NCI-H2081 (cell line): ENCODE results near the gene NKX2-1.

Source experiments
- DNase-seq, 2 experiments: peaks; one replicate each; lab custom pipeline; 2025; lab: John Stamatoyannopoulos, UW

NKX2-1 gene

DNA sequence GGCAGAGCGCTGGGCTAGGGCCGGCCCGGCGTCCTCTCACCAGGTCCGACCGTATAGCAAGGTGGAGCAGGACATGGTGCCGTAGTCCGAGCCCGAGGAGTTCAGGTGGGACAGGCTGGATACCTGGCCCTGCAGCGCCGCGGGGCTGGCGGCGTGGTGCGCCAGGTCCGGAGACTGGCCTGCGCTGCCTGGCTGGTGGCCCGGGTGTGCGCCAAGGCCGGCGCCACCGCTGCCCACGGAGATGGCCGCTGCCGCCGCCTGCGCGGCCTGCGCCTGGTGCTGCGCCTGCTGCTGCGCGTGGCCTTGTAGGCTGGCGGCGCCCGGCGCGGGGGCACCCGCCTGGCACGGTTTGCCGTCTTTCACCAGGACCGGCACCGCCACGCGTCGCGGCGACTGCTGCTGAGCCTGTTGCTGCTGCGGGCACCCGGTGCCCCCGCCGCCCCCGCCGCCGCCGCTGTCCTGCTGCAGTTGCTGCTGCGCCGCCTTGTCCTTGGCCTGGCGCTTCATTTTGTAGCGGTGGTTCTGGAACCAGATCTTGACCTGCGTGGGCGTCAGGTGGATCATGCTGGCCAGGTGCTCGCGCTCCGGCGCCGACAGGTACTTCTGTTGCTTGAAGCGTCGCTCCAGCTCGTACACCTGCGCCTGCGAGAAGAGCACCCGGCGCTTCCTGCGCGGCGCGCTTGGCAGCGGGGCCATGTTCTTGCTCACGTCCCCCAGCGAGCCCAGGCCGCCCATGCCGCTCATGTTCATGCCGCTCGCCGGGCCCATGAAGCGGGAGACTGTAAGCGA lies 2.6 kb downstream of the NKX2-1 start:
- DNase-seq: no peak

DNA sequence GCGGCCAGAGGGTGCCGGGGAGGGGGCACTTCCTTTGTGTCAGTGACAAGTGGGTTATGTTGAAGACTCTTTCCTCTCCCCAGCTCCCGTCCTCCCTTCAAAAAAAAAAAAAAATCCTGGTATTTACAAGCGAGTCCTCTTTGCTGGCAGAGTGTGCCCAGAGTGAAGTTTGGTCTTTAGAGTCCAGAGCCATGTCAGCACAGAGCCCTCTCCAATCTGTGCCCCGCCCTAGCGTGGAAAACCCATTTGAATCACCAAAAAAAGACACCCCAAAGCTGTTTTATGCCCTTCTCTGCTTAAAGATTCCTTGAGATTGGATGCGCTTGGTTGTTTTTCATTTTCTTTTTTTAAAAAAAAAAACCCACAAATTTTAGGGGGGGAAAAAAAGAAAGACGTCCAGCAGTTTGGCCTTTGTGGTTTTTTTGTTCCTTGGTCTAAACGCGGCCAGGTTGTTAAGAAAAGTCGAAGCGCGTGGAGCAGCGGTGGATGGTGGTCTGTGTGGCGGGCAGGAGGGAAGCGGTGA lies 3.3 kb downstream of the NKX2-1 start:
- no peak for DNase-seq

DNA sequence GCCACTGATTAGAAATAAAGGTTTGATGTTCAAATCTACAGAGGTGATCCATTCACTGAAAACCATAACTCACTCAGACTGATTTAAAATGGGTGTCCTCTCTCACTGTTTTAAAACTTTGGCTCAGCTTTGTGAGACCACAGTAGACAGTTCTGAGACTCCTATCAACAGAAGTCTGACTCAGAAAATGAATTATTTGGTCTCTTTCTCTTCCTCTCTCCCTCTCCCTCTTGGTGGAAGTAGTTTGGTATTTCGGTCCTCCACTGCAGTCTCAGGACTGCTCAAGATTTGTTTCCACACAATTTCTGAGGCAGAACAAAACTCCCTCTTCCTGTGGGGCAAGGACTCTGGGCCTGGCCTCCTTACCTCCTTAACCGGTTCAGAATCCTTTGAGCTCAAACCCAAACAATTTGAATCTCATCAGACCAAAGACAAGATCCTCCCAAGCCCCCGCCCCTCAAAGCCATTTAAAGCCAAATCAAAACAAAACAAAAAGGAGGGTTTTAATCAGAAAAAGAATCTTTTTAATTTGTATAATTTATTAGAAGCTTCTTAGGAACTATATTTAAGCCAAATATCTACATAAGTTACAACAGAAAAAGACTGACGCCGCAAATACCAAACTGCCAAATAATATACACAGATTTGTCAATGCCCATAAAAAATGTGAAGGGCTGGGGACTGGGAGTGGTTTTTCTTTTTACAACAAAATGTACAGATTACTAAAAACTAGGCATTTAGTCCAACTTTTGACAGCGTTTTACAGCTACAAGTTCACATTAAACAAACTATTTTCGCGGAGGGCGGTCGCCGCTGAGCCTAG lies 3.9 kb downstream of the NKX2-1 start:
- DNase-seq: no peak

DNA sequence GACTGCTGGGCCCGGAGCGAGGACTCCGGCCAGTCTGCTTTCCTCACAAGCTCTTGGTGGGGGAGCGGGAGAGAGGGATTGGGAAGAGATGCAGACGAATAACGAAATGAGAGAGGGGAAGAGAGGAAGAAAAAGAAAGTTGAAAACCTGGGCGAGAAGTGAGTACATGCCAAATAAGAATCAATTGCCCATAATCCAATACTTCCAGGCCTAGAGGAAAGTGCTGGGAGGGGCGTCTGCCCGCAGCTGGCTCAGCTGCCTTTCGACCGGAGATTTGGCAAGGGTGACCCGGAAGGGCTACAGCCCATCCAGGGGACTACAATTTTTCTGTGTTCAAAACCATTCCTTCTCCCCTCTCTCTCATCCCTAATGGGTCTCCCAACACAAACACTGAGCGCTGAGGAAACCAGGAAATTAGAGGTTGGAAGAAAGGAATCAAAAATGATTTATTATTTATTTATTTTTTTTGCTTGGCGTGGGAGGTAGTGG lies 4.9 kb downstream of the NKX2-1 start:
- no peak for DNase-seq

DNA sequence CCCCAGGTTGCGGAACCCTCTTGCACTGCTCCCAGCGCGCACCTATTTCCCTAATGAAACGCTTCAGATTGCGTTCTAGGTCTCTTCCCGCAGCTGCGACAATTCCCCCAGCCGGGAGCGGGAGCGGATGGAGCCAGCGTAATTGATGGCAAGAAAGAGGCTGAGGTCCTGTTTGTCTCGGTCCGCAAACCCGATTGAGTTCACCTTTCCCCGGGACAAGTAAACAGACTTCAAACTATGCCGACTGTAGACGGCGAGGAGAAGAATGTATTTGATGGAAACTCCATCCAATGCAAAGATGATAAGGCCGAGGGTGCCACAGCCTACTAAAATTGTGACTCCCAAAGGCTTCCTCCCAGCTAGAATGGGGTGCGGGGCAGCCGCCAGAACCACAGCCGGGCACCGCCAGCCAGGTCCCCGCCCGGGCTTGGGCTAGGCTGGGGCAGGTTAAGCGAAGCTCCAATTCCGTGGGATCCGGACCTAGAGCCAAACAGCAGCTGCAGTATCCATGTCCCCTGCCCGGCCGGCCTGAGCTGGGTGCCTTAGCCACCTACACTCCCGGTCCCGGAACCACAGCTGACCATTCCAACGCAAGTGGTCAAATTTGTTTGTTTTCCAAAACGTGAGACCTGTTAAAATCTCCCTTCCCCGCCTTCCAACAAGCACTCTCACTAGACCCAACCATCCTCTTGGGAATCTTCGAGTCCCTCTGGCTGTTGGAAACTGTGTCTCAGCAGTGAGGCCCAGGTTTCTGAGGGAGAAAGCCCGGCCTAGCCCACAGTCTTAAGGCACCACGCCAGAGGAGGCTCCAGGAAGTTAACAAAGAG lies 5.5 kb downstream of the NKX2-1 start:
- no peak for DNase-seq

DNA sequence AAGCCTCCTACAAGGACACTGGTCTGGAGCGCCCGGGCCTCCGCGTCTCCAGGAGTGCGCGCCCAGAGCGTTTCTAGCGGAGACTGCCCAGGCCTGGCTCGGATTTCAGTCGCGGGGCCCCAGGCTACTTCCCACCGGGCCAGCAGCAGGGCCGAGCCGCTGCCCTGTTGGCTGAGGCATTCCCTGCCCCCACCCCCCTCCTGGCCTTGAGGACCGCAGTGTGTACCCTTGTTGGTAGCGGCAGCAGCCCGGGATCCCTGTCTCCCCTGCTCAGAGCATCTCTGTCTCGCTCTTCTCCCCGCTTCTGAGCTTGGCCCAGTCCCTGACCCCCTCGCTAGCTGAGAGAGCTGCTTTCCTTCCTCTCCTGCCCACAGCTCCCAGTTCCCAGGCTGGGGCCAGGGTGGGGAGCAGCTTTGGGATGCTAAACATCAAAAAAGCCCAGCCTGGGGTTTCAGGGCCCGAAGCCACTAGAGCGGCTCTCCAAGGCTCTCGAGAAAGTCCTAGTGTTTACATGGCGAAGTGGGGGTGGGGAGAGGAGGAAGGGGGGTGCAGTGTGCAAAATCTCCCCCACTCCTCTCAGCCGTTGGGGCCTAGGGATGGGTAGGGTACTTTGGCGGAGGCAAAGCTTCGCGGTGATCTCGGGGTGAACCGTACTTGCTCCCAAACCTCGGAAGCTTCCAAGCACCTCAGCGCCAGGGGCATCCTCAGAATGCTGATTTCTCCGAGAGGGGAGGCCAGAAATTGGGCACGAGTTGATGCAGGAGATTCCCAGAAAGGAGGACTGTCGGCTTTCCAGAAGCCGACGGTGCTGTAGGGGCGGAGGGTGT lies 6.4 kb downstream of the NKX2-1 start:
- no peak for DNase-seq

DNA sequence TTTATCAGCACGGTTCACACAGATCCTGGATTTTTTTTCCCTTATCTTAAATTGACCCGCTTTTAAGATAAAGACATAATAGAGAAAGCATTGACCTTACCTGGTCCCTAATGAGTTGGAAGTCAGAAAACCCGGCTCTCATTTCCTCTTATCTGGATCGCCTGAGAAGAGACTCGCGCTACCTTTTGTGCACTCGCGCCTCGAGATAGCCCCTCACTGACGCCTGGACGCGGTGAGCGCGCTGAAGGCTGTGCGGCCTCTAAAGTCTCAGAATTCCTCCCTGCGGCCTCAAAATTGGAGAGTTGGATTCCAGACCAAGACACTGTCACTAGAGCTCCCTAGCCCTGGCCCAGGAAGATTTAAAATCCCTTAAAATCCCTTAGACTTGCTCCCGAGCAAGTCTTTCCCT lies 7.0 kb downstream of the NKX2-1 start:
- no peak for DNase-seq

DNA sequence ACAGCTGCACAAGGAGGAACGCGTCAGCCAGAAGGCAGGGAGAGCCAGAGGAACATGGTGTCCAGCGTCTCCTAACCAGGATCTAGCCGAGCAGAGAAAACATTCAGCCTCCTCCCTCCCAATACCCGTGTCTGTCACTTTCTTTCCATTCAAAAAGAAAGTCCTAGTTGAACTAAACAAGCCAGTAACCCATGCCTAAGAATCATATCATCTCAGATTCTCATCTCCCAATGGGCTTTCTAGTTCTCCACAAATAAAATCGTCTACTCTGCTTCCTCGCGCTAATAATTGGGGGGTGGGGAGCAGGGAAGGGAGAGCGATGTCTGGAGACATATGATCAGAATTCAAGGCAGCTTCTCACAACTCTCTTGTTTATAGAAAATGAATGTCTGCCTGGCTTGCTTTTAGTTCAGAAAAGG lies 7.4 kb downstream of the NKX2-1 start:
- no peak for DNase-seq

DNA sequence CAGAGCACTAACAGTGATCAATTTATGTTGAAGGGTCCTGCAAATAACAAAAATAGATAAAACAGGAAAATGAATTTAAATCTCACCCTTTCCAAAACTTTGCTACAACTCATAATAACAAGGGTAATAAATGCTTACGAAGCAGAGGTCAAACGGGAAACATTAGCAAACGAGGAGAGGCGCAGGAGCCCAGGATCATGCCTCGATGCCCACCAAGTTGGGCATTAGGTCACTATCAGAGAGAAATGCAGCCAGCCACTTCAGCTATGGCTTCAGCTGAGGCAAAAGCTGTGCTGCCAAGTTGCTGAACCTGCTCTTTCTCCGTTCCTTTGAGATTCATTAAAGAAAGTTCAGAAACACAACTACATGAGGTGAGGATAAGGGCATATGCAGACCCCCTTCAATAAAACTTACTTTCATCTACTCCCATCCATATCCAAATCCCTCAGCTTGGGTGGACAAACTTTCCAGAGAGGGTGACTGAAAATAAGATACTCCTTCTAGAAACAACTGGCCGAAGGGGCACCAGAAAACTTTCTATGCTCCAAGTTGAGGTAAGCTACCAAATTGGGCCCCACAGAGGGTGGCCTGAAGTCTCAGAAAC lies 7.9 kb downstream of the NKX2-1 start:
- DNase-seq: no peak

DNA sequence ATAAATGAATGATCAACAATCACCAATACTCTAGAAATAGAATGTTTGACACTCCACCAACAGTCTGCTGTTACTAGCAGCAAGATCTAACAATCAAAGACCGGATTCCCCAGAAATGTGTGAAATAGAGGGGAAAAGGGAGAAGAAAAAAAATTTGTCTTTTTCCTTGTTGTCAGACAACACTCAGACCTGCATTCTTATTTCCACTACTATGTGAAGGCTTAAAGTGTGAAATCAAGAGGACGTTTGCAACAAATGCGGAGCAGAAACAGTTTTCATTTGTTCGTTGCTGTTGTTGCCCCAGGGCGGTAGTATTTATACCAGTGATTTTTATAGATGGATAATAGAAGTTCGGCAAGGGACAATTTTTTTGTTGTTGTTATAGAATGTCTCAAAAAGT lies 9.2 kb downstream of the NKX2-1 start:
- DNase-seq: no peak

DNA sequence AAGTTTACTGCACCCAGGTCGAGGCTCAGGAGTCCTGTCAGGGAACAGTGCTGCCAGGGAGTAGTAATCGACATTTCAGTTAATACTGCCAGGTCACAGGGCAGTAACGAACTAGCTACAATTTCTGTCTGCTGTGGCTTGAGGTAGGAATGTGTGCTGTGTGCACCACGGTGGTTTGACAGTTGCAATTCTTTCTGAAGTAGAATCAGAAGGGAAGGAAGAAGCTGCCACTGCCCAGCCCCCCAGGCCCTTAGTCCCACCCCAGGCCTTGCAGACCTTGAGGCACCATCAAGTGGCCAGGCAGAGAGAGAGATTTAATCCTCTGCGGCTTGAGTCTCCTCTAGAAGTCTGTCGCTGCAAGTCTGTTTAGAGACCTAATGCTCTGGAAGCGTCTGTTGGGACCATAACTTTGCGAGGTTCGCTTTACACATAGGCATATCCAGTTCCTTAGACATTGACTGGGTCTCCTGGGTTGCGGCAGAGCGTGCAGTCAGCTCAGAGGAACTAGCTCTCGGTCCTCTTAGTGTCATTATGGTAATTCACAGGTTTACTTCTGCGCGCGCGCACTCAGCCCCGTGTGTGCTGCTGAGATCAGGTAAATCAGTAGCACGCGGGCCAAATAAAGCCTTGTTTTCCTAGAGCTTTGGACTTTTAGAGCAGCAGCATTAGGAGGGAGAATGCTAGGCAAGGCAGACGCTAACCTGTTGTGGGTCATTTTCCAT lies 9.8 kb downstream of the NKX2-1 start:
- DNase-seq: no peak

DNA sequence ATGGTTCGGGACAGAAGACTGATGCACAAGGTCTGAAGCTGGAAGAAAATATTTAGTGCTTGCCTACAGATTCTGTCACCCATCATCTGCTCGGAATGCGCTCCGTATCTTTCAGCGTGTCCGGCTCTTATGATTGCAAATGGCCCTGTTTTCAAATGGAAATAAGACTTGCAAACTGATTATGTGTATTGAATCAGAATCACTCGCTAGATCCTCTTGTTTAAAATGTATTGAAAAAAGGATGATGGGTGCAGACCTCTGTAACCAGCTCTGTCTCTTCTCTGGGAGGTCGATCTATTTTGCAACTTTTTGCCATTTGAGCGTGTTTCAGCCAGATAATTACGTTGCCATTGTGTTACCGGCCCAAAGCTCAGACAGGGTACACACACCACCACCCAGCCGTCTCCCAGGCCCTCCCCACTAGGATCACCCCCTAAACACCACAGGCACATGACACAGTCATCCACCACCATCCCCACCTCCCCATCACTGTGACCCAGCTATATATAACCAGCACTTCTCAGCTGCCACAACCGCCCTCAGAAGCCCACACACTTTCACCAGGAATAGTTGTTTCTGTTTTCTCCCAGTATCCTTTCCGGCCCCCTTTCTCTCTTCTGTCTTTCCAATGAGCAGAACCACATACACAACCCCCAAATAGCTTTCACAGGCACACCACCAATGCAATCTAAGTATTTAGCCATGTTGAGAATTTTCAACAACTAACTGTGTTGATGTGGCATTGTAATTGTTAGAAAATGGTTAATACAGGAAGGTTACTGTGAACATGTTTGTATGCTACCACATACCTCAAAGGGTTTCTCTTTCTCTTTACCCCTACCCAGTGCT lies 10.7 kb downstream of the NKX2-1 start:
- no peak for DNase-seq

DNA sequence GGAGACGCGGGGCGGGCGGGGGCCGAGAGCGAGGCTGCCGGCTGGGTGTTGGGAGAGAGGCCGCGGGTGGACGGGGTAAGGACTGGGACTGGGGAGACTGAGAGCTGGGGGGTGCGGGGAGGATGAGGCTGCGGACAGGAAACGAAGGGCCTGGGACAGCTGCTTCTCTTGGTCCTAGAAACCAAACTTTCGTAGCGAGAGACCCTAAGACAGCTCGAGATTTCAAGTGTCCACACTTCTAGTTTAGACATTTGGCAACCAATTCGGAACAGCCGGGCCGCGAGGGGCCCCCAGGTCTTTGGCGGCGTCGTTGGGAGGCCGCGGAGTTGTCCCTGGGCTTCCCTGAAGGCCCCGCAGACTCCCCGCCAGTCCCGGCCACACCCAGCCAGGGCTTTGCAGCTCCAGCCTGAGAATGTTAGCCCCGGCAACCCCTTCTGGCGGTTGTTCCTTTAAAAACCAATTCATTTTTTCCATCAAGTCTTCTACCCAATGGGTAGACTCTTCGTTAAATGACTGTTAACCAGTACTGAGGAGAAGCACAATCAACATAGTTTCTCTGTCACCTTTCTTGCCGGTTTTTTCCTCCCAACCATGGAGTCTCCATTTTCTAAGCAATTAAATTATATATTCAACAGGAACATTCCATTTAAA lies 11.5 kb downstream of the NKX2-1 start:
- DNase-seq: no peak

DNA sequence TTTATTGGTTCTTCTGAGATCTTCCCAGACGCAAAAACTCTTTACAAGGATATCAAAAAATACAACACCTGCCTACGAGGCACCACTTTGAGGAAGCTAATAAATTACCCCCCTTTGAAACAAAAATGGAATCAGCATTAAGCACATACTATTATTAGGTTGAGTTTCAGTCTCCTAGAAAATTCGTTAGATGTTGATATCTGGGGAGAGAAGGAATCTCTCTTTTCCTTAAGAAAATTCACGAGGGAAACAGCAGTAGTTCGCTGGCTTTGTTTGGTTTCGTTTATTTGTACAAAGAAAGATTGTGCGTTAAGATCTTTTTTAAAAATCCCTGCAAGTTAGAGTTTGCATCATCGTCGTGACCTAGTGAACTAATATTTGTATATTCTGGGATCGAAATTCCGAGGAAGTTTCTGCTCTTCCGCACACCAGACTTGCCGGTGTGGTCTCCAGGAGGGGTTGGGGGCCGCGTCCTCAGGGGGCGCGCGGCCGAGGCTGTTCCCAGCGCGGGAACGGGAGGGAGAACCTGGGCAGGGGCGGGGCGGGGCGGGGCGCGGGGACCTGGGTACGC lies 12.1 kb downstream of the NKX2-1 start:
- no peak for DNase-seq

DNA sequence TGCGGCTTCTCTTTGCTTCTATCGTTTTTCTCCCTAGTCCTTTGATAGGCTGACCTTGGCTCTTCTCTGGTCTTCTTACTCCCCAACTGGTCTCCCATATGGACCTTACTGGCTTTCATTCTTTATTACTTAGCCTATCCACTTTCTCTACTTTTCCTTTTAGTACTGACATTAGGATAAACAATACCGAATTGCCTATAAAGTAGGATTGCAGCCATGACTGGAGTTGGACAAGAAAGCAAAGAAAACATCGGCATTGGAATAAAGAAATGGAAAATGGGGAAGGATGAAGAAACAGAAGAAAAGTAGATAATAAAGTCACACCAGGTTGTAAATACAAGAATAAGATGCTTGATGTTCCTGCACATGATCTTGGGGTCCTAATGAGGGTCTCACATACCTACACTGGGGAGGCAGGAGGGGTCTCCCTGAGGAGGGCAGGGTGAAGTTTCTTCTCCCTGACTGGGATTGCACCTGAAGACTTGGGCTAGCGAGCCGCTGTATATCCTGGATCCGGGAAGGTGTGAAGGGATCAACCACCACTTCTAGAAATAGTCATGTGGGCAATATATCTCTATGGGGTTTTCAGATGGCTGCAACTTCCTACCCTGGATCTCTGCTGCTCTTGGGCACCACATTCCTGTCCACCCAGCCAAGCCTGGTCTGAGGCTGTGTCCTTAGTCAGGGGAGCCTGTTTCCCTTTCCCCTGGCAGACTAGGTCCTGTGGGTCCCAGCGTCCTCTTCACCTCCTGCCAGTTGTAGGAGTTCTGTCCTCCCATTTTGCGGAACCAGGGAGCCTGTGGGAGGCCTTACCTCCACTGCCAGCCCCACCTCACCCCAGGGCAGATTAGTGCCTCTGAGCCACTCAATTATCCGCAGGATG lies 13.1 kb downstream of the NKX2-1 start:
- DNase-seq: no peak

DNA sequence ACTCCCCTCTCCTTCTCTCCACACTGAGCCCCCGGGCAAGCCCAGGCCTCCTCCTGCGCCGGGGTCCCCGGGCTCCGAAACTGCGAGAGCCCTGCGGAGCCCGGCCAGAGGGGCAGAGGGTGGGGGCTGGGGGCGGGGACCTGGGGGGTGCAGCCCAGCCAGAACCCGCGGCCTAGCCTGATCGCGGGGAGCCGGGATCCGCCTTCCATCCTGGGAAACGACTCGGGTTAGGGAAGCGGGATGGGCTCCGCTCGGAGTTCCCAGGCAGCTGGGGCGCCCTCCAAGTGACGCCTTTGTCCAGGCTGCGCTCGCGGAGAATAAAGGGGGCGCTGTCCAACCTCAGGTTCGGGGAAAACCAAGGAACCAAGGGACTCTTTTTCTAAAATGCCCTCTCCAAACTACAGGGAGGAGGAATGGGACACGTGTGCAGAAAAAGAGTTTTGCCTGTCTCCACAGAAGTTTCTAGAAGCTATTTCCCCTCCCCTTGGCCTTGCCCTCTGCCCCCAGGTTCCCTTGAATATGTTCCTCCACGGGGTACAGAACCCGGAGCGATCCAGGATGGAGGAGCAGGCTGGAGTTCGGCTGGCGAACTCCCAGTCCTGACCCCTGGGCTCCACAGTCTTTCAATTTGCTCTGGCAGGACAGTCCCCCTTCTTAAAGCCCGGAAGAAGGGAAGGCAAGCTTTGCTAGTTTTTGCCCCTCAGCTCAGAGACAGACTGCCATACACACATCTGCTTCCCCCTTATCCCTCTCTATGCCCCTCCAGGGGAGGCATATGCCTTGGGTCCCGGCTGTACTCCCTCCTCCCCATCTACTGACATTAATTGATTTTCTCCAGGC lies 13.9 kb downstream of the NKX2-1 start:
- DNase-seq: no peak
